WI38 (cell line): ENCODE data around the gene AFAP1.
A peak's percentile ranks its signal among the peaks of the same experiment; 100 is the strongest.

Experiments used
- H3K4me3 ChIP-seq: 2 replicates; pipeline ENCODE4 v1.5.1; 2011; ENCODE audit warnings: low read depth, mild to moderate bottlenecking, control low read depth, low read length
- TF ChIP-seq, protein P1 (sequence below): IDR thresholded peaks from 2 replicates; pipeline ENCODE4 v1.5.1; 2012; ENCODE audit warnings: low read depth, mild to moderate bottlenecking, control low read depth, low read length

The AFAP1 gene, protein sequence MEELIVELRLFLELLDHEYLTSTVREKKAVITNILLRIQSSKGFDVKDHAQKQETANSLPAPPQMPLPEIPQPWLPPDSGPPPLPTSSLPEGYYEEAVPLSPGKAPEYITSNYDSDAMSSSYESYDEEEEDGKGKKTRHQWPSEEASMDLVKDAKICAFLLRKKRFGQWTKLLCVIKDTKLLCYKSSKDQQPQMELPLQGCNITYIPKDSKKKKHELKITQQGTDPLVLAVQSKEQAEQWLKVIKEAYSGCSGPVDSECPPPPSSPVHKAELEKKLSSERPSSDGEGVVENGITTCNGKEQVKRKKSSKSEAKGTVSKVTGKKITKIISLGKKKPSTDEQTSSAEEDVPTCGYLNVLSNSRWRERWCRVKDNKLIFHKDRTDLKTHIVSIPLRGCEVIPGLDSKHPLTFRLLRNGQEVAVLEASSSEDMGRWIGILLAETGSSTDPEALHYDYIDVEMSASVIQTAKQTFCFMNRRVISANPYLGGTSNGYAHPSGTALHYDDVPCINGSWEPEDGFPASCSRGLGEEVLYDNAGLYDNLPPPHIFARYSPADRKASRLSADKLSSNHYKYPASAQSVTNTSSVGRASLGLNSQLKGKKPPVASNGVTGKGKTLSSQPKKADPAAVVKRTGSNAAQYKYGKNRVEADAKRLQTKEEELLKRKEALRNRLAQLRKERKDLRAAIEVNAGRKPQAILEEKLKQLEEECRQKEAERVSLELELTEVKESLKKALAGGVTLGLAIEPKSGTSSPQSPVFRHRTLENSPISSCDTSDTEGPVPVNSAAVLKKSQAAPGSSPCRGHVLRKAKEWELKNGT

DNA sequence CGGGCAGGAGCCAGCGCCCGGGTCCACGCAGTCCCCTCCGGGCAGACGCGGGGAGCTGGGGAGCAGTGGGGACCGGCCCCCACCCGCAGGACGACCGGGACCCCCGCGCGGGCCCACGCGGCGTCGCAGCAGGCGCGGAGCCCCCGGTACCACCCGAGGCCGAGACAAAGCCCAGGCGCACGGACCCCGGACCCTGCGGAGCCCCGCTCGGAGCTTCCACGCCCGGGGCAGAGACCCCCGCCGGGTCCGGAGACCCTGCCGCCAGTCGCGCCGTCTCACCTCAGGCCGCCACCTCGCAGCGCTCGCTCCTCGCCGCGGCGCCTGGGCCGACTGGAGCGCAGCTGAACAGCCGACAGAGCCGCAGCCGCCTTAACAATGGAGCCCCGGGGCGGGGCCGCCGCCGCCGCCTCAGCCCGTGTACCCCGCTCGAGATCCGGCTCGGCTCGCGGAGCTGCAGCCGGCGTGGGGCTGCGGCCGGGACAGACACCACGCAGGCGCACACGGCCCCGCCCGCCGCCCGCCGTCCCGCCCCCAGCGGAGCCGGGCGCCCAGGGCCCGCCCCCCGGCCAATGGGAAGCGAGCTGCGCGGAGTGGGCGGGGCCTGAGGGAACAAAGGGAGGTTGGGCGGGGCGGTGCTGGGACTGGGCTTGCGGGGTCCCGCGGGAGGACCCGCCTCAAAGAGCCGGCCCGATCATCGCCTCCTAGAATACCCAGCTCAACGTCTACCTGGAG, at the start of gene AFAP1:
Gene AFAP1 (minus strand): TSS at position 485 of the 732 bp plus-strand sequence. CDS start 67,783 bp downstream, outside the sequence.
- TF ChIP-seq, protein P1, sequence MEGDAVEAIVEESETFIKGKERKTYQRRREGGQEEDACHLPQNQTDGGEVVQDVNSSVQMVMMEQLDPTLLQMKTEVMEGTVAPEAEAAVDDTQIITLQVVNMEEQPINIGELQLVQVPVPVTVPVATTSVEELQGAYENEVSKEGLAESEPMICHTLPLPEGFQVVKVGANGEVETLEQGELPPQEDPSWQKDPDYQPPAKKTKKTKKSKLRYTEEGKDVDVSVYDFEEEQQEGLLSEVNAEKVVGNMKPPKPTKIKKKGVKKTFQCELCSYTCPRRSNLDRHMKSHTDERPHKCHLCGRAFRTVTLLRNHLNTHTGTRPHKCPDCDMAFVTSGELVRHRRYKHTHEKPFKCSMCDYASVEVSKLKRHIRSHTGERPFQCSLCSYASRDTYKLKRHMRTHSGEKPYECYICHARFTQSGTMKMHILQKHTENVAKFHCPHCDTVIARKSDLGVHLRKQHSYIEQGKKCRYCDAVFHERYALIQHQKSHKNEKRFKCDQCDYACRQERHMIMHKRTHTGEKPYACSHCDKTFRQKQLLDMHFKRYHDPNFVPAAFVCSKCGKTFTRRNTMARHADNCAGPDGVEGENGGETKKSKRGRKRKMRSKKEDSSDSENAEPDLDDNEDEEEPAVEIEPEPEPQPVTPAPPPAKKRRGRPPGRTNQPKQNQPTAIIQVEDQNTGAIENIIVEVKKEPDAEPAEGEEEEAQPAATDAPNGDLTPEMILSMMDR: no peak
- peak within 1 kb of the TSS; percentile 97 for H3K4me3 ChIP-seq

GRCh38 chr4:7988437-7988836, 48.8 kb upstream of the AFAP1 start:
- TF ChIP-seq, protein P1: no peak
- no peak overlapping the region for H3K4me3 ChIP-seq

DNA sequence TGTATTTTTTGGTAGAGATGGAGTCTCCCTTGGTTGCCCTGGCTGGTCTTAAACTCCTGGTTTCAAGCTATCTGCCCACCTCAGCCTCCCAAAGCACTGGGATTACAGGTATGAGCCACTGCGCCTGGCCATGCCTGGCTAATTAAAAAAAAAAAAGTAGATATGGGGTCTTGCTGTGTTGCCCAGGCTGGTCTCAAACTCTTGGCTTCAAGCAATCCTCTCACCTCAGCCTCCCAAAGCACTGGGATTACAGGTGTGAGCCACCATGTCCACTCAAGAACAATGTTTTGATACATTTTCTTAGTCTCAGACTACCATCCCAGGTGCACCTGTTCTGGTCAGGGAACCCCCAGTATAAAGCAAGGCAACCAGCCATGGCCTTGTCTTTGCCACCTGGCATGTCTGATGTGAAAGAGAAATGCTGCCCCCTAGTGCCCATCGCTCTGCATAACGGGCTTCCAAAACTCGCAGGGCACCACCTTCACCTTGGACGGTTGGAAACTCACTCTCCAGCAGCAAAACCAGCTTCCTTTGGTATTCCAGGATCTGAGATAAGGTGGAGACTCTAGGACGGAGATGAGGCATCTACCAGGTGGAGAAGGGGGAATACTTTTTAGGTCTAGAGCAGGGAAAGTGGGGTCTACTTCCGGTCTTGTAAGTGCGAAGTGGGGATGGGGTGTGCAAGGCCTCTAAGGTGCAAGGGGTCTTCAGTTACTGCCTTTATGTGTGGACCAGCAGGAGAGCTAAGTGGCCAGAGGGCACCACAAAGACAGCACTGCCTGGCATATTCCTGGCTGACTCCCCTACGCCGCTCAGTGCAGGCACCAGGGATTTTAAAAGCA, 47.7 kb upstream of the AFAP1 start:
- TF ChIP-seq, protein P1: peak; percentile 89
- no peak overlapping the region for H3K4me3 ChIP-seq

GRCh38 chr4:7985891-7986441, 46.3 kb upstream of the AFAP1 start:
- H3K4me3 ChIP-seq: no peak overlapping the region

DNA sequence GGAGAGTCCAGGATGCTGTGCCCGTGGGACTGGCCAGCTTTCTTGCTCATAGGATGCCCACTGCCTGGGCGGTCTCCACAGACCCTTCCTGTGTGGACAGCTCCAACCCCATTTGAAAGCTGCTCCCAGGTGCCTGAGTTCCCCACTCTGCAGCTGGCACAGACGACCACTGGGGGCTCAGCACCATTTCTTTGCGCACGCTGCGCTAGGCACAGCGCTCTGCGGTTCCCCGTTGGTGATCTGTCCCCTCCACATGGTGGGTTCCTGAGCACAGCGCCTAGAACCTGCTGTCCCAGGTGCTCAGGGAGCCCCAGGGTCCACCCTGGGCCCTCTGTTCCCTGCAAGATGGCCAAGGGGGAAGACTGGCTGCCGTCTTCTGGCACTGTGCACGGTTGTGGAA, 45.4 kb upstream of the AFAP1 start:
- H3K4me3 ChIP-seq: no peak overlapping the region
- TF ChIP-seq, protein P1: no peak

More at GRCh38 chr4:7985891-7986441, 46.3 kb upstream of the AFAP1 start:
- TF ChIP-seq, protein P1: no peak

GRCh38 chr4:7984286-7984925, 44.7 kb upstream of the AFAP1 start:
- H3K4me3 ChIP-seq: no peak overlapping the region
- TF ChIP-seq, protein P1: no peak
